ENCODE measurements around the gene KRT71. TPM values are rescaled to one million over a fixed set of nuclear protein-coding genes. Genes with fewer than 3 reads are reported as not detected.

KRT71 gene
- polyA plus RNA-seq, 2 donors = not detected

DNA sequence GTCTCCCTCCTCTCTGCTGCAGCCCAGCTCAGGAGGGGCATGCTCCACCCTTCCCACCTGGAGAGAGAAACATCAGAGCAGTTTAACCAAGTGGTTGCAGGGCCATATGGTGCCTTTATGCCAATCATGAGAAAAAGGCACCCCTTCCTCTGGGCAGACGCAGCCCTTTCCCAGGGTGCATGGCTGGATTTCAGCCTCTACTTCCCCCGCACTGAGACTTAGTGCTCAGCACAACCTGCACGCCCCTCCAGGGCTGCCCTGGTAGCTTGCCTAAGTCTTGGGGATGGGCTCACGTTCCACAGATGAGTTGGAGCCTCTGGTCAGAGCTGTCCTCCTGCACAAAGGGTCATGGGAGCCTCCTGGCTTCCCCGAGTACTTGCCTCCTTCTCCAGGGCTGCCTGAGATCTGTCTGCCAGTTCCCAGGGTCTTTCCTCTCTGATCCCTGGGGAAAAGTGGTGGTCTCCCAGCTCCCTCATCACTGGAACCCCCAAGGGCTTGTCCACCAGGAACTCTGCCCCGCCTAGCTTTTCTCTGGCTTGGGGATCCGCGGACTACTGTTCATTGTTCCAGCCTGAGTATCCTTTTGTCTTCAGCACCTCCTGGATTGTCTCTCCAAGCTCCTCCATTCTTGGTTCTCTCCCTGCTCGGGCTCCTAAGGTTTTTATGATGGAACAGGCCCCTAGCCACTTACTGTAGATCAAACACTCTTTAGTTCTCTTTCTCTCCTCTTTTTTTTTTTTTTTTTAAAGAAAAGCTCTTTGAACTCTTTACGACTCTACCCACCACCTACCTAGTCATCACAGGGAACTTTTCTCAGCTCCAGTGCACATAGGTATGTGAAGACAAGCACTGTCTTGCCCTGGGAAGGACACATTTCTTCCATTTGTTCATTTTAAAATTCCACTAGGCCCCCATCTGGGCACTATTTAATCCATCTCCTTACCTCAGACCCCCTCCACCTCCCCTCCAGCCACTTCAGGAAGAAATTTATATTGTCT lies 26.8 kb upstream of the KRT71 start:
- no peaks in the 10 kb centered on the region for H3K36me3 ChIP-seq (ENCODE audit: control insufficient read depth in 2 of 2, insufficient read depth in 2 of 2, low read length in 1 of 2)
- peak overlapping the region; percentile 69 to 86 for H3K27ac ChIP-seq (ENCODE audit: low read depth in 2 of 2, low read length in 1 of 2)
- H3K4me1 ChIP-seq (ENCODE audit: control insufficient read depth in 2 of 2, insufficient read depth in 2 of 2, low read length in 1 of 2) = peaks cover 2 to 14% of the 10 kb centered on the region in 2 donors
- no peaks in the 10 kb centered on the region for H3K9me3 ChIP-seq (ENCODE audit: control insufficient read depth in 2 of 2, insufficient read depth in 1 of 2, low read depth in 1 of 2, low read length in 1 of 2)
- 45 to 61% methylated on average over 10 of the region's 10 CpGs for WGBS, 2 donors
- H3K4me3 ChIP-seq (ENCODE audit: low read depth in 1 of 2, low read length in 2 of 2) = no peak overlapping the region
- no peaks in the 10 kb centered on the region for H3K27me3 ChIP-seq (ENCODE audit: control insufficient read depth in 1 of 2, insufficient read depth in 2 of 2, low read length in 2 of 2)

DNA sequence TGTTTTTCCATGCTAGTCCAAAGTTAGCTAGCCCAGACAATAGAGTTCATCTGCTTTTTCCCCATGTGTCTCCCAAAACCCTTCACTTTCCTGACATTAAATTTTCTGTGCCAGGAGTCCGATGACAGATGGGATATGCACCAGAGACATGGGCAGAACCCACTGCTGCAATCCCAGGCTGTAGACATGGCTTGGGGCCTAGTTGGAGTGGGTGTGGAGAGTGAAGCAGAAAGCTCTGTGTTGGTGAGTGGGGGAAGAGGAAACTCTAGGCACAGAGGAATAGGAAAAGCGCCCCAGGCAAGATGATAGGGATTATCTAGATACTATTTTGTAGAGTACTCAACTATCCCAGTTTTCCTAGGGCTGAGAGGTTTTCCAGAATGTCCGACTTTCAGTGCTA lies 25.5 kb upstream of the KRT71 start:
- peaks cover 2 to 14% of the 10 kb centered on the region in 2 donors for H3K4me1 ChIP-seq (ENCODE audit: control insufficient read depth in 2 of 2, insufficient read depth in 2 of 2, low read length in 1 of 2)
- H3K27ac ChIP-seq (ENCODE audit: low read depth in 2 of 2, low read length in 1 of 2) = peak overlapping the region; percentile 28 to 83
- H3K36me3 ChIP-seq (ENCODE audit: control insufficient read depth in 2 of 2, insufficient read depth in 2 of 2, low read length in 1 of 2) = no peaks in the 10 kb centered on the region
- 52 to 74% methylated on average over 3 of the region's 3 CpGs for WGBS, 2 donors
- H3K27me3 ChIP-seq (ENCODE audit: control insufficient read depth in 1 of 2, insufficient read depth in 2 of 2, low read length in 2 of 2) = no peaks in the 10 kb centered on the region
- H3K4me3 ChIP-seq (ENCODE audit: low read depth in 1 of 2, low read length in 2 of 2) = no peak overlapping the region
- no peaks in the 10 kb centered on the region for H3K9me3 ChIP-seq (ENCODE audit: control insufficient read depth in 2 of 2, insufficient read depth in 1 of 2, low read depth in 1 of 2, low read length in 1 of 2)

DNA sequence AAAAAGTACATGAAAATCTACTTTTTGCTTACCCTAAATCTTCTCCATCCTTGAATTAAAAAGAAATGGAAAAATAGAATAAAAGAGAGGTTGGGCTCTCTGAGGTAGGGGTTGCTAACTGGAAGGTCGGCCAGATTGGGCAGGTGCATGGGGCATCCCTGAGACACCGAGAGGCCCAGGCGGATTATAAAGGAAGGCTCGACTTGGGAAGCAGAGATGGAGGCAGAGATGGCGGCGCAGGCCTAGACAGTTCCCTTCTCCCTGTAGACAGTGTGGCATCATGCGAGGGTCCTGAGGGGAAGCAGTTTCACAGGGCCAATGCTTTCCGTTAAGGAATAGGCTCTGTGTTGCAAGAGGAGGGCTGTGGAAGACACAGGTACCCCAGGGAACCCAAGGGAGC lies 24.4 kb upstream of the KRT71 start:
- no peak overlapping the region for H3K27ac ChIP-seq (ENCODE audit: low read depth in 2 of 2, low read length in 1 of 2)
- H3K4me1 ChIP-seq (ENCODE audit: control insufficient read depth in 2 of 2, insufficient read depth in 2 of 2, low read length in 1 of 2) = peaks cover 2 to 14% of the 10 kb centered on the region in 2 donors
- no peaks in the 10 kb centered on the region for H3K36me3 ChIP-seq (ENCODE audit: control insufficient read depth in 2 of 2, insufficient read depth in 2 of 2, low read length in 1 of 2)
- H3K27me3 ChIP-seq (ENCODE audit: control insufficient read depth in 1 of 2, insufficient read depth in 2 of 2, low read length in 2 of 2) = no peaks in the 10 kb centered on the region
- H3K4me3 ChIP-seq (ENCODE audit: low read depth in 1 of 2, low read length in 2 of 2) = no peak overlapping the region
- 90 to 95% methylated on average over 8 of the region's 8 CpGs for WGBS, 2 donors
- no peaks in the 10 kb centered on the region for H3K9me3 ChIP-seq (ENCODE audit: control insufficient read depth in 2 of 2, insufficient read depth in 1 of 2, low read depth in 1 of 2, low read length in 1 of 2)

- no peak overlapping the region for H3K27ac ChIP-seq (ENCODE audit: low read depth in 2 of 2, low read length in 1 of 2)
- H3K4me3 ChIP-seq (ENCODE audit: low read depth in 1 of 2, low read length in 2 of 2) = no peak overlapping the region
- no peaks in the 10 kb centered on the region for H3K9me3 ChIP-seq (ENCODE audit: control insufficient read depth in 2 of 2, insufficient read depth in 1 of 2, low read depth in 1 of 2, low read length in 1 of 2)
- peaks cover 2 to 11% of the 10 kb centered on the region in 2 donors for H3K4me1 ChIP-seq (ENCODE audit: control insufficient read depth in 2 of 2, insufficient read depth in 2 of 2, low read length in 1 of 2)
- no peaks in the 10 kb centered on the region for H3K36me3 ChIP-seq (ENCODE audit: control insufficient read depth in 2 of 2, insufficient read depth in 2 of 2, low read length in 1 of 2)
- WGBS, 2 donors = 84 to 94% methylated on average over 3 of the region's 3 CpGs
- H3K27me3 ChIP-seq (ENCODE audit: control insufficient read depth in 1 of 2, insufficient read depth in 2 of 2, low read length in 2 of 2) = no peaks in the 10 kb centered on the region
Measured at GRCh38 chr12:52575948-52576347, 23.0 kb upstream of the KRT71 start.

GRCh38 chr12:52575256-52575655 lies 22.3 kb upstream of the KRT71 start:
- Histone ChIP-seq H3K4me1 (ENCODE audit: control insufficient read depth in 2 of 2, insufficient read depth in 2 of 2, low read length in 1 of 2) (peaks cover 2 to 7% of the 10 kb centered on the region in 2 donors), H3K9me3 (ENCODE audit: control insufficient read depth in 2 of 2, insufficient read depth in 1 of 2, low read depth in 1 of 2, low read length in 1 of 2) (no peaks in the 10 kb centered on the region), H3K27ac (ENCODE audit: low read depth in 2 of 2, low read length in 1 of 2) (no peak overlapping the region), H3K4me3 (ENCODE audit: low read depth in 1 of 2, low read length in 2 of 2) (no peak overlapping the region), H3K27me3 (ENCODE audit: control insufficient read depth in 1 of 2, insufficient read depth in 2 of 2, low read length in 2 of 2) (no peaks in the 10 kb centered on the region), H3K36me3 (ENCODE audit: control insufficient read depth in 2 of 2, insufficient read depth in 2 of 2, low read length in 1 of 2) (no peaks in the 10 kb centered on the region)
- 89 to 91% methylated on average over 9 of the region's 9 CpGs for WGBS, 2 donors

DNA sequence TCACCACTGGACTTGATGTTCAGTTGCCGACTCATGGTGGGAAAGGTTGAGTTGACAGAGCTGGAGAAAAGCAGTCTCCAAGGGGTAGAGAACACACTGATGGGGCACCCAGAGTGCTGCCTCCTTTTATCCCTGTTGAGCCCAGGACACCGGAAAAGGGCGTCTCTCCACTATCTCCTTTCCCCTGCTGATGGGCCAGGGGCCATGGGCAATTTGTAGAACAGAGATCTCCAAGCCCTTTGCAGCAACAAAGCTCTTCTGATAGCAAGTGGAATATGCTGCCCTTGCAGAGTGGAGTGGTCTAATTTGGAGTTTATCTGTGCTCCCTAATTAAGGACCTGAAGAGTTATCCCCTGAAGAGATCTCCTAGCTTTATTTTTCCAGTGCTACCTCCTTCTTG lies 20.8 kb upstream of the KRT71 start, which contains the start of gene KRT74:
Gene KRT74 (minus strand): TSS at position 101 of the 400 bp plus-strand sequence. CDS start 66 bp downstream, at position 35.
- Histone ChIP-seq H3K36me3 (ENCODE audit: control insufficient read depth in 2 of 2, insufficient read depth in 2 of 2, low read length in 1 of 2) (no peaks in the 10 kb centered on the region), H3K27me3 (ENCODE audit: control insufficient read depth in 1 of 2, insufficient read depth in 2 of 2, low read length in 2 of 2) (no peaks in the 10 kb centered on the region), H3K9me3 (ENCODE audit: control insufficient read depth in 2 of 2, insufficient read depth in 1 of 2, low read depth in 1 of 2, low read length in 1 of 2) (no peaks in the 10 kb centered on the region), H3K27ac (ENCODE audit: low read depth in 2 of 2, low read length in 1 of 2) (no peak within 1 kb of the TSS), H3K4me3 (ENCODE audit: low read depth in 1 of 2, low read length in 2 of 2) (no peak within 1 kb of the TSS), H3K4me1 (ENCODE audit: control insufficient read depth in 2 of 2, insufficient read depth in 2 of 2, low read length in 1 of 2) (no peaks in the 10 kb centered on the region)
- WGBS, 2 donors = 84 to 89% methylated on average over 3 of the region's 3 CpGs

DNA sequence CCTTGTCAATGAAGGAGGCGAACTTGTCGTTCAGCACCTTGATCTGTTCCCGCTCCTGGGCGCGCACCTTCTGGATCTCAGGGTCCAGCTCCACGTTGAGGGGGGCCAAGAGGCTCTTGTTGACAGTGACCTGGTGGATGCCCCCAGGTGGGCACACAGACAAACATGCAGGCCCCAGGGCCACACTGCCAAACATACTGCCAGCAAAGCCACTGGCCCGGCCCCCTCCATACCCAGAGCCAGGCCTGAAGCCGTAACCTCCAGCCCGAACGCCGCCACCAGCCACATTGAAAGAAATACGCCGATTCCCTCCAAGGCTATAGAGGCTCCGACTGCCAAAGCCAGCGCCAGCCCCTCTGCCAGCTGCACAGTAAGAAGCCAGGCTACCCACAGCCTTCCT lies 20.4 kb upstream of the KRT71 start:
- Histone ChIP-seq H3K27ac (ENCODE audit: low read depth in 2 of 2, low read length in 1 of 2) (no peak overlapping the region), H3K27me3 (ENCODE audit: control insufficient read depth in 1 of 2, insufficient read depth in 2 of 2, low read length in 2 of 2) (no peaks in the 10 kb centered on the region), H3K36me3 (ENCODE audit: control insufficient read depth in 2 of 2, insufficient read depth in 2 of 2, low read length in 1 of 2) (no peaks in the 10 kb centered on the region), H3K4me3 (ENCODE audit: low read depth in 1 of 2, low read length in 2 of 2) (no peak overlapping the region), H3K9me3 (ENCODE audit: control insufficient read depth in 2 of 2, insufficient read depth in 1 of 2, low read depth in 1 of 2, low read length in 1 of 2) (no peaks in the 10 kb centered on the region), H3K4me1 (ENCODE audit: control insufficient read depth in 2 of 2, insufficient read depth in 2 of 2, low read length in 1 of 2) (no peaks in the 10 kb centered on the region)
- 89 to 93% methylated on average over 15 of the region's 15 CpGs for WGBS, 2 donors

DNA sequence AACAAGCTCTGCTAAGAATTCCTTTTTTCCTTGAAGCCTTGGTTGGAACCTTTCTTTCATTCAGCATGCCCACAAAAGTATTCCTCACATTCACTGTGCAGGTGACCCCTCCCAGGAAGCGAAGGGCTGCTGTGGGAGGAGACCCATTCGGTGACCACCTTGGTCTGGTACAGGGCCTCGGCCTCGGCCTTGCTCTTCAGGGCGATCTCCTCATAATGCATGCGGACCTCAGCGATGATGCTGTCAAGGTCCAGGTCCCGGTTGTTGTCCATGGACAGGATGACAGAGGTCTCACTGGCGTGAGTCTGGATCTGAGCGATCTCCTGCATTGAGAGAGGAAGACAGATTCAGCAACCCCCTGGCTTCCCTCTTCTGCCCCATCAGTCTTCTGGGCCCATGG lies 17.6 kb upstream of the KRT71 start:
- H3K4me3 ChIP-seq (ENCODE audit: low read depth in 1 of 2, low read length in 2 of 2) = no peak overlapping the region
- H3K27ac ChIP-seq (ENCODE audit: low read depth in 2 of 2, low read length in 1 of 2) = no peak overlapping the region
- H3K9me3 ChIP-seq (ENCODE audit: control insufficient read depth in 2 of 2, insufficient read depth in 1 of 2, low read depth in 1 of 2, low read length in 1 of 2) = no peaks in the 10 kb centered on the region
- H3K4me1 ChIP-seq (ENCODE audit: control insufficient read depth in 2 of 2, insufficient read depth in 2 of 2, low read length in 1 of 2) = peaks cover 0 to 1% of the 10 kb centered on the region in 2 donors
- WGBS, 2 donors = 95 to 96% methylated on average over 10 of the region's 10 CpGs
- H3K27me3 ChIP-seq (ENCODE audit: control insufficient read depth in 1 of 2, insufficient read depth in 2 of 2, low read length in 2 of 2) = no peaks in the 10 kb centered on the region
- no peaks in the 10 kb centered on the region for H3K36me3 ChIP-seq (ENCODE audit: control insufficient read depth in 2 of 2, insufficient read depth in 2 of 2, low read length in 1 of 2)

DNA sequence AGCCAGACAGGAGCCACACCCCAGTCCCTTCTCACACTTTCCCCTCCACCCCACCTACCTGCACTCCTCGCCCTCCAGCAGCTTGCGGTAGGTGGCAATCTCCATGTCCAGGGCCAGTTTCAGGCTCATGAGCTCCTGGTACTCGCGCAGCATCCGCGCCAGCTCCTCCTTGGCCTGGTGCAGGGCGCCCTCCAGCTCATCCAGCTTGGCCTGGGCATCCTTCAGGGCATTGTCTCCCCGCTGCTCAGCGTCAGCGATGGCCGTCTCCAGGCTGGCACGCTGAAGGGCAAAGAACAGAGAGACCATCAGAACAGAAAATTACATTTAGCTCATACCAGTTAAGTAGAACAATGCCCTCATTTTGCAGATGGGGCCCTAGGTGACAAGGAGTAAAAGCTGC lies 15.2 kb upstream of the KRT71 start:
- H3K9me3 ChIP-seq (ENCODE audit: control insufficient read depth in 2 of 2, insufficient read depth in 1 of 2, low read depth in 1 of 2, low read length in 1 of 2) = no peaks in the 10 kb centered on the region
- H3K36me3 ChIP-seq (ENCODE audit: control insufficient read depth in 2 of 2, insufficient read depth in 2 of 2, low read length in 1 of 2) = no peaks in the 10 kb centered on the region
- no peak overlapping the region for H3K4me3 ChIP-seq (ENCODE audit: low read depth in 1 of 2, low read length in 2 of 2)
- H3K4me1 ChIP-seq (ENCODE audit: control insufficient read depth in 2 of 2, insufficient read depth in 2 of 2, low read length in 1 of 2) = peaks cover 0 to 1% of the 10 kb centered on the region in 2 donors
- WGBS, 2 donors = 92 to 93% methylated on average over 12 of the region's 12 CpGs
- no peak overlapping the region for H3K27ac ChIP-seq (ENCODE audit: low read depth in 2 of 2, low read length in 1 of 2)
- no peaks in the 10 kb centered on the region for H3K27me3 ChIP-seq (ENCODE audit: control insufficient read depth in 1 of 2, insufficient read depth in 2 of 2, low read length in 2 of 2)

Measured in esophagus (tissue), 2 donors.